HEK293 (cell line): ENCODE data around the gene NPAT.

ENCODE experiments used
- CTCF ChIA-PET: fragments of 350-600 bp; formaldehyde crosslinking; extraction: SDS; loops from one replicate; lab custom pipeline; 2021; ENCODE audit warnings: antibody characterized with exemption; lab: Yijun Ruan, JAX
- POLR2A ChIA-PET: fragments of 300-600 bp; formaldehyde crosslinking; extraction: SDS; loops from one replicate; lab custom pipeline; 2020; ENCODE audit warnings: antibody characterized with exemption, inconsistent platforms; lab: Yijun Ruan, JAX
- H3K27ac ChIP-seq: fragments of 200-500 bp; sonication (Bioruptor generic); 2 replicates; pipeline ENCODE4 v1.5.1; 2014; ENCODE audit warnings: low read depth, low read length, control low read depth, inconsistent platforms; ENCODE audit errors: extremely low read depth
- H3K36me3 ChIP-seq, 2 experiments: fragments of 200-500 bp in 1 of 2; sonication (Bioruptor generic) in 1 of 2; 1 replicate in 1 of 2; 2 replicates in 1 of 2; pipeline ENCODE4 v1.5.1; 2014 to 2017; ENCODE audit warnings: inconsistent platforms in 2 of 2, low read length in 2 of 2; ENCODE audit not compliant: control insufficient read depth in 2 of 2, insufficient read depth in 1 of 2
- H3K4me1 ChIP-seq: fragments of 200-500 bp; sonication (Bioruptor generic); 2 replicates; pipeline ENCODE4 v1.5.1; 2014; ENCODE audit warnings: mild to moderate bottlenecking, low read length, inconsistent platforms; ENCODE audit not compliant: control insufficient read depth, insufficient read depth
- H3K4me3 ChIP-seq: 2 replicates; pipeline ENCODE4 v1.5.1; 2011; ENCODE audit warnings: low read depth, mild to moderate bottlenecking, control low read depth, low read length, moderate library complexity
- H3K9me3 ChIP-seq: fragments of 200-500 bp; sonication (Bioruptor generic); 2 replicates; pipeline ENCODE4 v1.5.1; 2014; ENCODE audit warnings: low read depth, low read length, inconsistent platforms; ENCODE audit not compliant: control insufficient read depth, insufficient read depth
- HOXC10 ChIP-seq: sonication (generic); formaldehyde crosslinking; IDR thresholded peaks from 2 replicates; pipeline ENCODE4 v1.8.1; 2023; ENCODE audit warnings: mild to moderate bottlenecking, missing genetic modification reagents
- HOXD13 ChIP-seq: sonication (generic); formaldehyde crosslinking; IDR thresholded peaks from 2 replicates; pipeline ENCODE4 v1.8.0; 2022; ENCODE audit warnings: missing genetic modification reagents, borderline replicate concordance
- KLF16 ChIP-seq: fragments of 450-650 bp; formaldehyde crosslinking; IDR thresholded peaks from 2 replicates; pipeline ENCODE4 v1.5.1; 2017; ENCODE audit warnings: missing biosample characterization, missing genetic modification characterization
- KLF17 ChIP-seq: fragments of 450-650 bp; formaldehyde crosslinking; IDR thresholded peaks from 2 replicates; pipeline ENCODE4 v1.5.1; 2016; ENCODE audit warnings: missing biosample characterization, missing genetic modification characterization
- MZF1 ChIP-seq: fragments of 450-650 bp; formaldehyde crosslinking; IDR thresholded peaks from 2 replicates; pipeline ENCODE4 v1.5.1; 2017; ENCODE audit warnings: missing biosample characterization, missing genetic modification characterization, borderline replicate concordance
- ZNF112 ChIP-seq: fragments of 450-650 bp; formaldehyde crosslinking; IDR thresholded peaks from 2 replicates; pipeline ENCODE4 v1.5.0; 2017; ENCODE audit warnings: missing biosample characterization, missing genetic modification characterization
- ZNF184 ChIP-seq: fragments of 450-650 bp; IDR thresholded peaks from 2 replicates; pipeline ENCODE4 v1.5.1; 2018; ENCODE audit warnings: missing biosample characterization, mild to moderate bottlenecking, missing genetic modification characterization
- ZNF26 ChIP-seq: fragments of 450-650 bp; formaldehyde crosslinking; IDR thresholded peaks from 2 replicates; pipeline ENCODE4 v1.5.1; 2016; ENCODE audit warnings: missing biosample characterization, missing genetic modification characterization
- ZNF280C ChIP-seq: fragments of 450-650 bp; formaldehyde crosslinking; IDR thresholded peaks from 2 replicates; pipeline ENCODE4 v1.5.1; 2016; ENCODE audit warnings: missing biosample characterization, missing genetic modification characterization
- ZNF280D ChIP-seq: fragments of 450-650 bp; formaldehyde crosslinking; IDR thresholded peaks from 2 replicates; pipeline ENCODE4 v1.5.1; 2016; ENCODE audit warnings: missing biosample characterization, missing genetic modification characterization
- ZNF302 ChIP-seq: fragments of 450-650 bp; formaldehyde crosslinking; IDR thresholded peaks from 2 replicates; pipeline ENCODE4 v1.5.1; 2016; ENCODE audit warnings: missing biosample characterization, missing genetic modification characterization, low read depth
- ZNF37A ChIP-seq: fragments of 450-650 bp; IDR thresholded peaks from 2 replicates; pipeline ENCODE4 v1.5.1; 2018; ENCODE audit warnings: missing biosample characterization, missing genetic modification characterization
- ZNF423 ChIP-seq: fragments of 450-650 bp; formaldehyde crosslinking; IDR thresholded peaks from 2 replicates; pipeline ENCODE4 v1.5.1; 2016; ENCODE audit warnings: missing biosample characterization, missing genetic modification characterization
- ZNF449 ChIP-seq: fragments of 450-650 bp; formaldehyde crosslinking; IDR thresholded peaks from 2 replicates; pipeline ENCODE4 v1.5.1; 2017; ENCODE audit warnings: missing biosample characterization, mild to moderate bottlenecking, missing genetic modification characterization, moderate library complexity
- ZNF473 ChIP-seq: fragments of 450-650 bp; formaldehyde crosslinking; IDR thresholded peaks from 2 replicates; pipeline ENCODE4 v1.5.1; 2017; ENCODE audit warnings: missing biosample characterization, missing genetic modification characterization
- ZNF654 ChIP-seq: fragments of 450-650 bp; formaldehyde crosslinking; IDR thresholded peaks from 2 replicates; pipeline ENCODE4 v1.5.1; 2016; ENCODE audit warnings: low read depth, missing biosample characterization, missing genetic modification characterization
- ZNF747 ChIP-seq: fragments of 450-650 bp; formaldehyde crosslinking; IDR thresholded peaks from 2 replicates; pipeline ENCODE4 v1.5.1; 2016; ENCODE audit warnings: missing biosample characterization, missing genetic modification characterization
- ZSCAN30 ChIP-seq: fragments of 450-650 bp; IDR thresholded peaks from 2 replicates; pipeline ENCODE4 v1.5.1; 2018; ENCODE audit warnings: missing biosample characterization, mild to moderate bottlenecking, missing genetic modification characterization, moderate library complexity

NPAT gene

GRCh38 chr11:108233277-108233945 lies 11.0 kb upstream of the NPAT start:
- ChIA-PET POLR2A (no interaction called here), CTCF (no interaction called here)
- no peak for TF ChIP-seq ZNF449 (tag by site-specific recombination)
- no peak for TF ChIP-seq KLF16
- TF ChIP-seq ZNF654 (tag by site-specific recombination): no peak
- Histone ChIP-seq H3K9me3 (no peaks in the 10 kb centered on the region), H3K4me3 (no peak overlapping the region), H3K36me3 (peaks cover 3 to 78% of the 10 kb centered on the region in 2 experiments), H3K4me1 (no peaks in the 10 kb centered on the region), H3K27ac (no peak overlapping the region)

- Histone ChIP-seq H3K4me1 (no peaks in the 10 kb centered on the region), H3K9me3 (no peaks in the 10 kb centered on the region), H3K36me3 (peaks cover 0 to 48% of the 10 kb centered on the region in 2 experiments; a peak in 2 of 3 replicates), H3K4me3 (no peak overlapping the region), H3K27ac (no peak overlapping the region)
- TF ChIP-seq ZNF449 (tag by site-specific recombination): no peak
- TF ChIP-seq ZNF37A (tag by site-specific recombination): no peak
- TF ChIP-seq ZNF473 (tag by site-specific recombination): no peak
- no peak for TF ChIP-seq ZNF423 (tag by site-specific recombination)
- TF ChIP-seq ZNF184 (tag by site-specific recombination): no peak
- ChIA-PET CTCF (no interaction called here), POLR2A (no interaction called here)
Measured at GRCh38 chr11:108228251-108228650, 5.8 kb upstream of the NPAT start.

GRCh38 chr11:108226036-108226435 lies 3.6 kb upstream of the NPAT start:
- CTCF ChIA-PET: no interaction called here
- peaks cover 0 to 29% of the 10 kb centered on the region in 2 experiments; a peak in 2 of 3 replicates for H3K36me3 ChIP-seq
- POLR2A ChIA-PET: no interaction called here
- H3K4me3 ChIP-seq: no peak overlapping the region
- H3K4me1 ChIP-seq: no peaks in the 10 kb centered on the region
- H3K9me3 ChIP-seq: no peaks in the 10 kb centered on the region
- no peak overlapping the region for H3K27ac ChIP-seq
- TF ChIP-seq ZNF280D (no peak), HOXC10 (CRISPR knock-in tag) (no peak), ZNF112 (no peak), ZNF747 (tag by site-specific recombination) (no peak), ZNF26 (no peak), KLF17 (tag by site-specific recombination) (no peak), ZSCAN30 (tag by site-specific recombination) (no peak), ZNF302 (tag by site-specific recombination) (no peak), HOXD13 (CRISPR knock-in tag) (no peak), MZF1 (tag by site-specific recombination) (no peak), ZNF280C (tag by site-specific recombination) (no peak)
